Cardiac muscle cell (in vitro differentiated cells and primary cell): ENCODE data around the gene SARM1. TPM values are rescaled to one million over a fixed set of nuclear protein-coding genes. Genes with fewer than 3 reads are reported as not detected.

Experiments used
- DNase-seq, 2 donors: peaks; one replicate each; pipeline versions ENCODE4 v3.0.0 to v3.0.0-alpha.2; 2010 to 2017; ENCODE audit warnings: low read depth in 1 of 2, low spot score in 1 of 2
- H3K27ac ChIP-seq: fragments of 200-600 bp; sonication (generic); 2 replicates; pipeline ENCODE4 v1.5.1; 2016
- H3K27me3 ChIP-seq: fragments of 200-600 bp; sonication (generic); 2 replicates; pipeline ENCODE4 v1.6.0; 2016; ENCODE audit warnings: control low read depth
- H3K36me3 ChIP-seq: fragments of 200-600 bp; sonication (generic); 2 replicates; pipeline ENCODE4 v1.5.1; 2016; ENCODE audit warnings: control low read depth
- H3K4me1 ChIP-seq: fragments of 200-600 bp; sonication (generic); 2 replicates; pipeline ENCODE4 v1.8.1; 2017; ENCODE audit warnings: low read depth, mild to moderate bottlenecking, mixed run types
- H3K4me3 ChIP-seq: fragments of 200-600 bp; sonication (generic); 2 replicates; pipeline ENCODE4 v1.5.1; 2016; ENCODE audit warnings: mild to moderate bottlenecking
- H3K9me3 ChIP-seq: fragments of 200-600 bp; sonication (generic); 2 replicates; pipeline ENCODE4 v1.5.1; 2017; ENCODE audit warnings: low read depth, mild to moderate bottlenecking, control low read depth
- polyA plus RNA-seq: library from polyadenylated mRNA; unstranded; fragments of >200 nt; fragmentation: Nextera tagmentation; extraction: Ambion mirVana; gene quantifications from 2 replicates; pipeline ENCODE4 v1.2.1, GENCODE V29; 2016
- total RNA-seq: library from RNA; depleted of rRNA; stranded (reverse); fragments of >200 nt; gene quantifications from 2 replicates; pipeline ENCODE4 v1.2.3, GENCODE V29; 2016
- TF ChIP-seq, protein P1 (sequence below): IDR thresholded peaks from 2 replicates; pipeline ENCODE4 v1.5.1; 2012; ENCODE audit warnings: low read depth, mild to moderate bottlenecking, low read length

Gene SARM1
- total and polyA plus RNA-seq, 2 experiments from 2014 or later, result 8.9 to 11.5 TPM

DNA sequence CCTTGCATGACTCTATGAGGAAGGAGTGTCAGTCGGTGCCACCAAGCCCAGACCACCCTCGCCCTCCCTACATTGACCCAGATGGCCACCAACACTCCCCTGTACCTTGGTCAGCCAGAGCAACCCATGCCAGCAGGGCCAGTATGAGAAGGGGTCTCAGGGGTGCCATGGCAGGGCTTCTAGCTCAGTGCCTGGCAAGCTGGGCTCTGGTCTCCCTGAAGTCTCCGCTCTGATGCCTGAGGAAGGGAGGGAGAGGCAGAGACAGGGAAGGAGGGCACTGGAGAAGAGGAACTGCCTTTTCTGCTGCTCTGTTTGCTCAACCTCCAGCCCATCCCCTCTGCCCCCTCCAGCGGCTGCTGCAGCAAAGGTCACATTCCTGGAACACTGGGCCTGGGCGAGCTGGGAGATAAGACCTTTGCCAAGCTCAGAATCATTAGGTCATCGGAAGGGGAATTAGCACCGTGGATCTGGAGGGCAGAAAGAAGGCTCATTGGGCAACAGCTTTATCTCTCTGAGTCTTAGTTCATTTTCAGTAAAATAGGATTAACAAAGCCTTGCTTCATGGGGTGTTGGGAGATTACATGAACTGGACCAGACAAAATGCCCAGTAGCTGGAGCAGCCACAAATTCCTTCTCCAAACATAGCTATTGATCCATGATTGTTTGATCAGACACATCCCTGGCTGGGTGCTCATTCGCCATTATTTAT, 1.3 kb upstream of the SARM1 start, which contains the start of gene VTN:
Gene VTN (minus strand): TSS at position 273 of the 709 bp plus-strand sequence. CDS start 104 bp downstream, at position 169.
- Histone ChIP-seq H3K27ac (peak within 1 kb of the TSS; percentile 77), H3K36me3 (no peaks in the 10 kb centered on the region), H3K27me3 (peaks cover 16% of the 10 kb centered on the region), H3K9me3 (no peaks in the 10 kb centered on the region), H3K4me1 (peaks cover 12% of the 10 kb centered on the region), H3K4me3 (no peak within 1 kb of the TSS)
- TF ChIP-seq, protein P1, sequence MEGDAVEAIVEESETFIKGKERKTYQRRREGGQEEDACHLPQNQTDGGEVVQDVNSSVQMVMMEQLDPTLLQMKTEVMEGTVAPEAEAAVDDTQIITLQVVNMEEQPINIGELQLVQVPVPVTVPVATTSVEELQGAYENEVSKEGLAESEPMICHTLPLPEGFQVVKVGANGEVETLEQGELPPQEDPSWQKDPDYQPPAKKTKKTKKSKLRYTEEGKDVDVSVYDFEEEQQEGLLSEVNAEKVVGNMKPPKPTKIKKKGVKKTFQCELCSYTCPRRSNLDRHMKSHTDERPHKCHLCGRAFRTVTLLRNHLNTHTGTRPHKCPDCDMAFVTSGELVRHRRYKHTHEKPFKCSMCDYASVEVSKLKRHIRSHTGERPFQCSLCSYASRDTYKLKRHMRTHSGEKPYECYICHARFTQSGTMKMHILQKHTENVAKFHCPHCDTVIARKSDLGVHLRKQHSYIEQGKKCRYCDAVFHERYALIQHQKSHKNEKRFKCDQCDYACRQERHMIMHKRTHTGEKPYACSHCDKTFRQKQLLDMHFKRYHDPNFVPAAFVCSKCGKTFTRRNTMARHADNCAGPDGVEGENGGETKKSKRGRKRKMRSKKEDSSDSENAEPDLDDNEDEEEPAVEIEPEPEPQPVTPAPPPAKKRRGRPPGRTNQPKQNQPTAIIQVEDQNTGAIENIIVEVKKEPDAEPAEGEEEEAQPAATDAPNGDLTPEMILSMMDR, result no peak
- peak; percentile 70 to 91 for DNase-seq

DNA sequence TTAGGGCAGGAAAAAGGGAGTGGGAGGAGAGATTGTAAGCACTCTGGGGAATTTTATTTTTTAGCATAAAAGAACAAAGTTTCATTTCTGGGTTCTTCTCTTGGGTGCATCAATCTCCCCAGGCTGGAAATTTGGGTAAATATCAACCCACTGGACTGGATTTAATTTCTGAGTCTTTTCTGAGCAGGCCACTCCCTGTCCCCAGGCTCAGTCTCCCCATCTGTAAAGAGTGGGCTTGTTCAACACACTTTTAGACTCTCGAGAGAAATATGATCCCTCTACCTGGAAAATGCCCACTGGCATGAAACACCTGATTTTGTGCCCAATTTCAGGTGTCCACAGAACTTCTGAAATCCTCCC, 770 bp upstream of the SARM1 start:
- Histone ChIP-seq H3K27me3 (peaks cover 16% of the 10 kb centered on the region), H3K4me1 (peaks cover 12% of the 10 kb centered on the region), H3K4me3 (no peak overlapping the region), H3K27ac (peak overlapping the region; percentile 77), H3K9me3 (no peaks in the 10 kb centered on the region), H3K36me3 (no peaks in the 10 kb centered on the region)
- TF ChIP-seq, protein P1, result no peak
- no peak for DNase-seq

GRCh38 chr17:28372203-28372944, 880 bp downstream of the SARM1 start:
- DNase-seq, result peak in 1 of 2 donors; percentile 49
- no peak overlapping the region for H3K27ac ChIP-seq
- peak overlapping the region; percentile 22 for H3K4me3 ChIP-seq
- no peaks in the 10 kb centered on the region for H3K9me3 ChIP-seq
- no peaks in the 10 kb centered on the region for H3K36me3 ChIP-seq
- TF ChIP-seq, protein P1, result no peak
- peaks cover 12% of the 10 kb centered on the region for H3K4me1 ChIP-seq
- H3K27me3 ChIP-seq, result peaks cover 16% of the 10 kb centered on the region

GRCh38 chr17:28372945-28373274, 1.4 kb downstream of the SARM1 start:
- no peaks in the 10 kb centered on the region for H3K36me3 ChIP-seq
- H3K9me3 ChIP-seq, result no peaks in the 10 kb centered on the region
- H3K4me3 ChIP-seq, result no peak overlapping the region
- H3K4me1 ChIP-seq, result peaks cover 12% of the 10 kb centered on the region
- no peak for DNase-seq
- H3K27ac ChIP-seq, result no peak overlapping the region
- H3K27me3 ChIP-seq, result peaks cover 16% of the 10 kb centered on the region
- TF ChIP-seq, protein P1, result no peak

DNA sequence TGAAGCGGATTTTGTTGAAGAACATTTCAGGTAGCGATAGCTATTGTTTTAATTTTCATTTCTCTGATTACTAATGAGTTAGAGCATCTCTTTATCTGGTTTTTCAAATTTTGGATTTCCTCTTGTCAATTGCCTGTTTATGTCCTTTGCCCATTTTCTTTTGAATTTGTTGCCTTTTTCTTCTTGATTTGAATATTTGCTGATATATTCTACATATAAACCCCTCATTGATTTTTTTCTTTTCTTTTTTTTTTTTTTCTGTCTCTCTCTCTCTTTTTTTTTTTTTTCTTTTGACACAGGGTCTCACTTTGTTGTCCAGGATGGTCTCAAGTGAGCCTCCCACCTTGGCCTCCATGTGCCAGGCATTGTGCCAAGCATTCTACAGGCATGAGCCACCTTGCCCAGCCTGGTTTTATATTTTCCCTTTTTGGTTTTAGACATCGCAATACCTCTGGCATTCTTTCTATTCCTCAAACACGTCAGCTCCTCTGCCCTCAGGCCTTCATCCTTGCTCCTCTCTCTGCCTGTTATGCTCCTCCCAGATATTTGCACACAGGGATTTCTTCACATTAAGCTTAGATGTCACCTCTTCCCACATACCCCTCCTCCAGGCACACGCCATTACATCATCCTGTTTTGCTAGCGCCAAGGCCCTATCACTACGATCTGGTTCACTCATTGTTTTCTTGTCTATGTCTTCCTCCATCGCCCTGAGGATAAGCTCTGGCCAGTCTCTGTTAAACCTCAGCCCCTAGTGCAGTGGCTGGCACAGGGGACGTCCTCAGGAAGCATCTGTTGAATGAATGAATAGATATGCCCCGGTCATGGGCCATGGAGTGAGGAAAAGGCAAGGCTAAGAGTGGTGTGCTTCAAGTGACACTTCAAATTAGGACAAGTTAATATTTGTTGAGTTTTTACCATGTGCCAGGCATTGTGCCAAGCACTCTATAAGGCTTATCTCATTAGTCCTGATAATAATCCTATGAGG, 8.6 kb downstream of the SARM1 start:
- DNase-seq, result peak in 1 of 2 donors; percentile 88
- Histone ChIP-seq H3K27ac (no peak overlapping the region), H3K4me3 (no peak overlapping the region), H3K9me3 (no peaks in the 10 kb centered on the region), H3K27me3 (peaks cover 59% of the 10 kb centered on the region), H3K36me3 (no peaks in the 10 kb centered on the region), H3K4me1 (no peaks in the 10 kb centered on the region)
- TF ChIP-seq, protein P1, result no peak
